22Rv1 (cell line): ENCODE measurements around the gene LSAMP.

Experiments used
- ZFX ChIP-seq: fragments of 450-650 bp; IDR thresholded peaks from 2 replicates; pipeline ENCODE4 v1.6.1; 2017; ENCODE audit warnings: antibody characterized with exemption, borderline replicate concordance
- TF ChIP-seq, protein P1 (sequence below): fragments of 450-650 bp; IDR thresholded peaks from 2 replicates; pipeline ENCODE4 v1.5.1; 2017; ENCODE audit warnings: mild to moderate bottlenecking

DNA sequence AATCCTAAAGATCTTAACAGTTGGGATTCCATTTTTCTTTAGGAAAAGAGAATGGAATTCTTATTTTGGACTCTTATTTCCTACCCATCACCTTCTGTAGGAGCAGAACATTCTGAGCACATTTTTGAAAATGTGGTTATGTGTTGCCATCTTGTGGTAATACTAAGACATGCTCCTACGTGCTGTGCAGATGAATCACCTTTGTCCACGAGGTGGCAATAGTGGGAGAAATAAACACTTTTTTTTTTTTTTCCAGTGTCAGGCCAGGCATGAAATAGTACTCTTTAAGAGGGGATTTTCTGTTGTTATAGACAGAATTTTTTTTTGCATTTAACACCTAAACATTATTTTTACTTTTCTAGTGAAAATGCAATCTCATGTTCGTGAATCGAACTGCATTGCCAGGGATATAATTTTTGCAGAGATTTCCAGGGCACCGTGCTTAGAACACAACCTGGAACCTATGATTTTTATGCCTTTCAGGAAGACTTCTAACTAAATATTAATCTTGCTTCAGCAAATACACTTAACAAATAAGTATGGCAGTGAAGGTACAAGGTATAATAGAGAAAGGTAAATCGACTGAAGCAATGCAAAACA is 625.4 kb downstream of the LSAMP start:
- TF ChIP-seq, protein P1, sequence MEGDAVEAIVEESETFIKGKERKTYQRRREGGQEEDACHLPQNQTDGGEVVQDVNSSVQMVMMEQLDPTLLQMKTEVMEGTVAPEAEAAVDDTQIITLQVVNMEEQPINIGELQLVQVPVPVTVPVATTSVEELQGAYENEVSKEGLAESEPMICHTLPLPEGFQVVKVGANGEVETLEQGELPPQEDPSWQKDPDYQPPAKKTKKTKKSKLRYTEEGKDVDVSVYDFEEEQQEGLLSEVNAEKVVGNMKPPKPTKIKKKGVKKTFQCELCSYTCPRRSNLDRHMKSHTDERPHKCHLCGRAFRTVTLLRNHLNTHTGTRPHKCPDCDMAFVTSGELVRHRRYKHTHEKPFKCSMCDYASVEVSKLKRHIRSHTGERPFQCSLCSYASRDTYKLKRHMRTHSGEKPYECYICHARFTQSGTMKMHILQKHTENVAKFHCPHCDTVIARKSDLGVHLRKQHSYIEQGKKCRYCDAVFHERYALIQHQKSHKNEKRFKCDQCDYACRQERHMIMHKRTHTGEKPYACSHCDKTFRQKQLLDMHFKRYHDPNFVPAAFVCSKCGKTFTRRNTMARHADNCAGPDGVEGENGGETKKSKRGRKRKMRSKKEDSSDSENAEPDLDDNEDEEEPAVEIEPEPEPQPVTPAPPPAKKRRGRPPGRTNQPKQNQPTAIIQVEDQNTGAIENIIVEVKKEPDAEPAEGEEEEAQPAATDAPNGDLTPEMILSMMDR, result peak; percentile 96
- TF ChIP-seq ZFX, result no peak
